PFSK-1 (cell line): ENCODE results near the gene TRIM13.

Experiments
- FOXP2 ChIP-seq: optimal IDR thresholded peaks from 2 replicates; pipeline ENCODE3; 2011; ENCODE audit warnings: borderline replicate concordance, control low read depth, inconsistent platforms; ENCODE audit not compliant: insufficient read depth; ENCODE audit errors: extremely low read length, extremely low read depth
- POLR2AphosphoS5 ChIP-seq: IDR thresholded peaks from 2 replicates; pipeline ENCODE4 v1.6.1; 2012; ENCODE audit warnings: low read depth, mild to moderate bottlenecking, control low read depth, low read length, moderate library complexity
- SIN3A ChIP-seq: IDR thresholded peaks from 2 replicates; pipeline ENCODE4 v1.6.1; 2012; ENCODE audit warnings: mild to moderate bottlenecking, low read length, moderate library complexity, borderline replicate concordance; ENCODE audit not compliant: insufficient read depth
- TAF1 ChIP-seq: IDR thresholded peaks from 2 replicates; pipeline ENCODE4 v1.6.1; 2012; ENCODE audit warnings: low read length, control low read depth, borderline replicate concordance; ENCODE audit not compliant: insufficient read depth
- TF ChIP-seq, protein P1 (sequence below), 2 experiments: IDR thresholded peaks; 2 replicates each; pipeline versions ENCODE4 v1.6.1 to v1.8.0; 2011 to 2012; ENCODE audit warnings: low read depth in 2 of 2, low read length in 2 of 2, control low read depth in 1 of 2, inconsistent platforms in 1 of 2, mild to moderate bottlenecking in 1 of 2, moderate library complexity in 1 of 2; ENCODE audit not compliant: insufficient read depth in 1 of 2

Gene TRIM13

DNA sequence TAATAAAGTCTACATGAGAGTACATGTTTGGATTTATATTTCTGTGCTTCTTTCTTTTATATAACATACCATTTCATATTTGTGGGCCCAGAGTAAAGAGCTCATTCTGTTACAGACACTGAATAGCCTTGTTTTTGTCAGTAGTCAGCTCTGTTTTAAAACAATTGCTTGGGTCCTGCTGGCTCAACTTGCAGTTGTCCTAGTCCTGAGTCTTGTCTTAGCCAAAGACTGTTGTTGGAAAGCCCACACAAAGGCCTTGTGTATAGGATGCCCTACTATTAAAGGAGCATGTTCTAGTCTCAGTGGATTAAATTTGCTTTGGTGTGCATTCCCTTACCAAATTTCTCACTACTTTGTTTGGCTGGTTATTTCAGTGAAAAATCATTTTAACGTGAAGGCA, 14.6 kb downstream of the TRIM13 start:
- TF ChIP-seq FOXP2: no peak
- TF ChIP-seq TAF1: no peak
- TF ChIP-seq, protein P1, sequence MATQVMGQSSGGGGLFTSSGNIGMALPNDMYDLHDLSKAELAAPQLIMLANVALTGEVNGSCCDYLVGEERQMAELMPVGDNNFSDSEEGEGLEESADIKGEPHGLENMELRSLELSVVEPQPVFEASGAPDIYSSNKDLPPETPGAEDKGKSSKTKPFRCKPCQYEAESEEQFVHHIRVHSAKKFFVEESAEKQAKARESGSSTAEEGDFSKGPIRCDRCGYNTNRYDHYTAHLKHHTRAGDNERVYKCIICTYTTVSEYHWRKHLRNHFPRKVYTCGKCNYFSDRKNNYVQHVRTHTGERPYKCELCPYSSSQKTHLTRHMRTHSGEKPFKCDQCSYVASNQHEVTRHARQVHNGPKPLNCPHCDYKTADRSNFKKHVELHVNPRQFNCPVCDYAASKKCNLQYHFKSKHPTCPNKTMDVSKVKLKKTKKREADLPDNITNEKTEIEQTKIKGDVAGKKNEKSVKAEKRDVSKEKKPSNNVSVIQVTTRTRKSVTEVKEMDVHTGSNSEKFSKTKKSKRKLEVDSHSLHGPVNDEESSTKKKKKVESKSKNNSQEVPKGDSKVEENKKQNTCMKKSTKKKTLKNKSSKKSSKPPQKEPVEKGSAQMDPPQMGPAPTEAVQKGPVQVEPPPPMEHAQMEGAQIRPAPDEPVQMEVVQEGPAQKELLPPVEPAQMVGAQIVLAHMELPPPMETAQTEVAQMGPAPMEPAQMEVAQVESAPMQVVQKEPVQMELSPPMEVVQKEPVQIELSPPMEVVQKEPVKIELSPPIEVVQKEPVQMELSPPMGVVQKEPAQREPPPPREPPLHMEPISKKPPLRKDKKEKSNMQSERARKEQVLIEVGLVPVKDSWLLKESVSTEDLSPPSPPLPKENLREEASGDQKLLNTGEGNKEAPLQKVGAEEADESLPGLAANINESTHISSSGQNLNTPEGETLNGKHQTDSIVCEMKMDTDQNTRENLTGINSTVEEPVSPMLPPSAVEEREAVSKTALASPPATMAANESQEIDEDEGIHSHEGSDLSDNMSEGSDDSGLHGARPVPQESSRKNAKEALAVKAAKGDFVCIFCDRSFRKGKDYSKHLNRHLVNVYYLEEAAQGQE (IDR thresholded peaks at IDR 0.05; ENCODE audit: insufficient read depth in 1 of 2, low read depth in 2 of 2, low read length in 2 of 2): no peak
- TF ChIP-seq POLR2AphosphoS5: no peak
- TF ChIP-seq SIN3A: no peak

DNA sequence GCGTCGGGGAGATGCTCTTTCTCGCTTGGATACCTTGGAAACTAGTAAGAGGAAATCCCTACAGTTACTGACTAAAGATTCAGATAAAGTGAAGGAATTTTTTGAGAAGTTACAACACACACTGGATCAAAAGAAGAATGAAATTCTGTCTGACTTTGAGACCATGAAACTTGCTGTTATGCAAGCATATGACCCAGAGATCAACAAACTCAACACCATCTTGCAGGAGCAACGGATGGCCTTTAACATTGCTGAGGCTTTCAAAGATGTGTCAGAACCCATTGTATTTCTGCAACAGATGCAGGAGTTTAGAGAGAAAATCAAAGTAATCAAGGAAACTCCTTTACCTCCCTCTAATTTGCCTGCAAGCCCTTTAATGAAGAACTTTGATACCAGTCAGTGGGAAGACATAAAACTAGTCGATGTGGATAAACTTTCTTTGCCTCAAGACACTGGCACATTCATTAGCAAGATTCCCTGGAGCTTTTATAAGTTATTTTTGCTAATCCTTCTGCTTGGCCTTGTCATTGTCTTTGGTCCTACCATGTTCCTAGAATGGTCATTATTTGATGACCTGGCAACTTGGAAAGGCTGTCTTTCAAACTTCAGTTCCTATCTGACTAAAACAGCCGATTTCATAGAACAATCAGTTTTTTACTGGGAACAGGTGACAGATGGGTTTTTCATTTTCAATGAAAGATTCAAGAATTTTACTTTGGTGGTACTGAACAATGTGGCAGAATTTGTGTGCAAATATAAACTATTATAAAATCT, 15.7 kb downstream of the TRIM13 start:
- TF ChIP-seq TAF1: no peak
- TF ChIP-seq POLR2AphosphoS5: no peak
- TF ChIP-seq SIN3A: no peak
- TF ChIP-seq, protein P1 (IDR thresholded peaks at IDR 0.05; ENCODE audit: insufficient read depth in 1 of 2, low read depth in 2 of 2, low read length in 2 of 2): no peak
- no peak for TF ChIP-seq FOXP2

DNA sequence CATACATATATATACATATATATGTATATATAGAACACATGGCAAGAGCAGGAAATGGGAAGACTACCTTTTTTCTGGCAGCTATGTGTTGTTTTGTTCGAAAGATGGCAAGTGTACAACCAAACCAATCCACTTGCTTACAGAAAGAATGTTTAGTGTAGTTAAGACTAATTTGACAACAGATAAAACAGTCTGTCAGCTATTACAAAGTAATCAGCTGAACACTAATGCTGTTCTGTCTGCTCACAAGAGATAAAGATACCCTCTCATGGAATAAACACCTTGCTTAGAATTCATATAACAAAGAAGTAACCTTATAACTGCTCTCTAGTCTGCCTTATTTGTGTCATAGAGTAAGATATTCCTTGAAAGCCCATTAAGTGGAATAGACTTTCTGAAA, 17.5 kb downstream of the TRIM13 start:
- TF ChIP-seq FOXP2 (no peak), TAF1 (no peak), SIN3A (no peak), POLR2AphosphoS5 (no peak)
- TF ChIP-seq, protein P1 (IDR thresholded peaks at IDR 0.05; ENCODE audit: insufficient read depth in 1 of 2, low read depth in 2 of 2, low read length in 2 of 2): no peak

DNA sequence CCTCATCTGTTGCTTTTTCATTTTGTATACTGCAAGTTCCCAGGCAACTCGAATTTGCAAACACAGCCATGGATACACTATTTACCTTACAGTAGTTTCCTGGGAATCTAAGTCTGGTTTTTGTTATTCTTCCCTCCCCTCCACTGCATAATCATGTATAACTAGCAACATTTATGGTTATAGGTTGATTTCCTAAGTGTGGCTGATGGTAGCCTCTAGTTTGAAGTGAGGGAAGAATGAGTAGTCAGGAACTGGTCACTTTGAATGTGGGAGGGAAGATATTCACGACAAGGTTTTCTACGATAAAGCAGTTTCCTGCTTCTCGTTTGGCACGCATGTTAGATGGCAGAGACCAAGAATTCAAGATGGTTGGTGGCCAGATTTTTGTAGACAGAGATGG, 18.4 kb downstream of the TRIM13 start, which contains the start of gene KCNRG:
TSS of gene KCNRG (plus strand) at position 187 of the 400 bp plus-strand sequence. CDS start at position 237, 50 bp downstream.
- TF ChIP-seq TAF1 (no peak), FOXP2 (no peak), POLR2AphosphoS5 (no peak), SIN3A (no peak)
- TF ChIP-seq, protein P1 (IDR thresholded peaks at IDR 0.05; ENCODE audit: insufficient read depth in 1 of 2, low read depth in 2 of 2, low read length in 2 of 2): no peak

DNA sequence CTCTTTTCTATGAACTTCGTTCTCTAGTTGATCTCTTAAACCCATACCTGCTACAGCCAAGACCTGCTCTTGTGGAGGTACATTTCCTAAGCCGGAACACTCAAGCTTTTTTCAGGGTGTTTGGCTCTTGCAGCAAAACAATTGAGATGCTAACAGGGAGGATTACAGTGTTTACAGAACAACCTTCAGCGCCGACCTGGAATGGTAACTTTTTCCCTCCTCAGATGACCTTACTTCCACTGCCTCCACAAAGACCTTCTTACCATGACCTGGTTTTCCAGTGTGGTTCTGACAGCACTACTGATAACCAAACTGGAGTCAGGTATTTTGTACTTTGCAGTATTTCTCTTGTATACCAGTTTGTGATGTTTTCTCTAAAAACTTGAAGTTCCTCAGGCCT, 18.9 kb downstream of the TRIM13 start:
- no peak for TF ChIP-seq TAF1
- no peak for TF ChIP-seq FOXP2
- no peak; the same call in 1 of the 2 replicates for TF ChIP-seq POLR2AphosphoS5
- TF ChIP-seq SIN3A: no peak
- TF ChIP-seq, protein P1 (IDR thresholded peaks at IDR 0.05; ENCODE audit: insufficient read depth in 1 of 2, low read depth in 2 of 2, low read length in 2 of 2): no peak
